K562 (cell line): Measurements from ENCODE around the gene DTNA. TPM values are rescaled to one million over a fixed set of nuclear protein-coding genes. Genes with fewer than 3 reads are reported as not detected.

Experiments used
- ATF2 ChIP-seq: sonication (generic); formaldehyde crosslinking; IDR thresholded peaks from 2 replicates; pipeline ENCODE4 v1.8.1; 2022; ENCODE audit warnings: missing genetic modification reagents
- CHCHD3 ChIP-seq: fragments of 250-450 bp; sonication (Bioruptor Pico); IDR thresholded peaks from 2 replicates; pipeline ENCODE4 v2.1.2; 2022; ENCODE audit warnings: mild to moderate bottlenecking
- HMBOX1 ChIP-seq: sonication (generic); IDR thresholded peaks from 2 replicates; pipeline ENCODE4 v1.6.1; 2016
- SP2 ChIP-seq: IDR thresholded peaks from 2 replicates; pipeline ENCODE4 v1.6.1; 2011; ENCODE audit warnings: mild to moderate bottlenecking, low read depth, low read length, moderate library complexity; ENCODE audit not compliant: poor library complexity, severe bottlenecking; ENCODE audit errors: extremely low read depth
- ZC3H4 ChIP-seq: sonication (generic); formaldehyde crosslinking; IDR thresholded peaks from 2 replicates; pipeline ENCODE4 v1.9.0; 2021; ENCODE audit warnings: missing genetic modification reagents, borderline replicate concordance
- ZNF644 ChIP-seq: fragments of 200-800 bp; sonication (Bioruptor generic); IDR thresholded peaks from 2 replicates; pipeline ENCODE4 v1.6.1; 2016; ENCODE audit warnings: low read depth, missing genetic modification characterization, missing compliant biosample characterization
- polyA plus RNA-seq, 8 experiments: library from polyadenylated mRNA; depleted of rRNA in 4 of 8; stranded (reverse) in 5 of 8; unstranded in 3 of 8; fragments of >200 nt; fragmentation: Nextera tagmentation in 2 of 8; fragmentation: Illumina TruSeq in 1 of 8; extraction: Ambion mirVana in 2 of 8; extraction: Trizol in 1 of 8; gene quantifications; 2 replicates each; pipeline versions ENCODE4 v1.2.1 to v1.2.3, GENCODE V29; 2011 to 2014; ENCODE audit warnings: inconsistent platforms in 1 of 8, missing spikeins in 1 of 8
- total RNA-seq, 7 experiments: library from RNA; depleted of rRNA in 6 of 7; stranded (reverse); fragments of >200 nt in 6 of 7; fragmentation: Illumina TruSeq in 2 of 7; extraction: Trizol in 2 of 7; gene quantifications; 2 replicates each; pipeline versions ENCODE4 v1.2.1 to v1.2.3, GENCODE V29; 2011 to 2021; ENCODE audit warnings: low replicate concordance in 1 of 7
- TF ChIP-seq, protein P1 (sequence below): fragments of 200-600 bp; sonication (generic); IDR thresholded peaks from one replicate; pipeline ENCODE4 v1.6.1; 2012; ENCODE audit warnings: mild to moderate bottlenecking, low read depth, low read length, inconsistent platforms
- TF ChIP-seq, protein P2 (sequence below): fragments of 250-450 bp; sonication (Bioruptor Pico); IDR thresholded peaks from 2 replicates; pipeline ENCODE4 v1.5.0; 2021; ENCODE audit warnings: mild to moderate bottlenecking, moderate library complexity

DTNA gene
- total and polyA plus RNA-seq, 9 of the 15 experiments (the other 6 are each of a cell fraction or from before 2014, with no cell fraction given) = 0.07 to 2.4 (median 0.22) TPM; not detected in 2

DNA sequence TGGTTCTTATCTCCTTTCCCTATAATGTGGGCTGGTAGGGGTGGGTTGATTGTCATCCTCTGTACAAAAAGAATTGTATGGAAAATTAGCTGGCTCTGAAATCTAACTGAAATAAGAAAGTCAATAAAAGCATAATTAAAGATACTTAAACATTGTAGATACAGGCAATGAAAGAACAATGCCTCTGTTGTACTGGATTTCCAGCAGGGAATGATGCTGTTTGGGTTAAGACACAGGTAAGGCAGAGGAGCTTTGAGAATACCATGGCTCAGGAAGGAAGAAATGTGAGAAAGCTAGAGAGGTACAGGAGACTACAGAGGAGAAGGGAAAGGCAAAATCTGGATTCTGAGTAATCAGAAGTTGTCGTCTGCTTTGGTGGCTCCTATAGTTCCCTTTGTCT lies 10.1 kb downstream of the DTNA start (continued):
- TF ChIP-seq, protein P1, sequence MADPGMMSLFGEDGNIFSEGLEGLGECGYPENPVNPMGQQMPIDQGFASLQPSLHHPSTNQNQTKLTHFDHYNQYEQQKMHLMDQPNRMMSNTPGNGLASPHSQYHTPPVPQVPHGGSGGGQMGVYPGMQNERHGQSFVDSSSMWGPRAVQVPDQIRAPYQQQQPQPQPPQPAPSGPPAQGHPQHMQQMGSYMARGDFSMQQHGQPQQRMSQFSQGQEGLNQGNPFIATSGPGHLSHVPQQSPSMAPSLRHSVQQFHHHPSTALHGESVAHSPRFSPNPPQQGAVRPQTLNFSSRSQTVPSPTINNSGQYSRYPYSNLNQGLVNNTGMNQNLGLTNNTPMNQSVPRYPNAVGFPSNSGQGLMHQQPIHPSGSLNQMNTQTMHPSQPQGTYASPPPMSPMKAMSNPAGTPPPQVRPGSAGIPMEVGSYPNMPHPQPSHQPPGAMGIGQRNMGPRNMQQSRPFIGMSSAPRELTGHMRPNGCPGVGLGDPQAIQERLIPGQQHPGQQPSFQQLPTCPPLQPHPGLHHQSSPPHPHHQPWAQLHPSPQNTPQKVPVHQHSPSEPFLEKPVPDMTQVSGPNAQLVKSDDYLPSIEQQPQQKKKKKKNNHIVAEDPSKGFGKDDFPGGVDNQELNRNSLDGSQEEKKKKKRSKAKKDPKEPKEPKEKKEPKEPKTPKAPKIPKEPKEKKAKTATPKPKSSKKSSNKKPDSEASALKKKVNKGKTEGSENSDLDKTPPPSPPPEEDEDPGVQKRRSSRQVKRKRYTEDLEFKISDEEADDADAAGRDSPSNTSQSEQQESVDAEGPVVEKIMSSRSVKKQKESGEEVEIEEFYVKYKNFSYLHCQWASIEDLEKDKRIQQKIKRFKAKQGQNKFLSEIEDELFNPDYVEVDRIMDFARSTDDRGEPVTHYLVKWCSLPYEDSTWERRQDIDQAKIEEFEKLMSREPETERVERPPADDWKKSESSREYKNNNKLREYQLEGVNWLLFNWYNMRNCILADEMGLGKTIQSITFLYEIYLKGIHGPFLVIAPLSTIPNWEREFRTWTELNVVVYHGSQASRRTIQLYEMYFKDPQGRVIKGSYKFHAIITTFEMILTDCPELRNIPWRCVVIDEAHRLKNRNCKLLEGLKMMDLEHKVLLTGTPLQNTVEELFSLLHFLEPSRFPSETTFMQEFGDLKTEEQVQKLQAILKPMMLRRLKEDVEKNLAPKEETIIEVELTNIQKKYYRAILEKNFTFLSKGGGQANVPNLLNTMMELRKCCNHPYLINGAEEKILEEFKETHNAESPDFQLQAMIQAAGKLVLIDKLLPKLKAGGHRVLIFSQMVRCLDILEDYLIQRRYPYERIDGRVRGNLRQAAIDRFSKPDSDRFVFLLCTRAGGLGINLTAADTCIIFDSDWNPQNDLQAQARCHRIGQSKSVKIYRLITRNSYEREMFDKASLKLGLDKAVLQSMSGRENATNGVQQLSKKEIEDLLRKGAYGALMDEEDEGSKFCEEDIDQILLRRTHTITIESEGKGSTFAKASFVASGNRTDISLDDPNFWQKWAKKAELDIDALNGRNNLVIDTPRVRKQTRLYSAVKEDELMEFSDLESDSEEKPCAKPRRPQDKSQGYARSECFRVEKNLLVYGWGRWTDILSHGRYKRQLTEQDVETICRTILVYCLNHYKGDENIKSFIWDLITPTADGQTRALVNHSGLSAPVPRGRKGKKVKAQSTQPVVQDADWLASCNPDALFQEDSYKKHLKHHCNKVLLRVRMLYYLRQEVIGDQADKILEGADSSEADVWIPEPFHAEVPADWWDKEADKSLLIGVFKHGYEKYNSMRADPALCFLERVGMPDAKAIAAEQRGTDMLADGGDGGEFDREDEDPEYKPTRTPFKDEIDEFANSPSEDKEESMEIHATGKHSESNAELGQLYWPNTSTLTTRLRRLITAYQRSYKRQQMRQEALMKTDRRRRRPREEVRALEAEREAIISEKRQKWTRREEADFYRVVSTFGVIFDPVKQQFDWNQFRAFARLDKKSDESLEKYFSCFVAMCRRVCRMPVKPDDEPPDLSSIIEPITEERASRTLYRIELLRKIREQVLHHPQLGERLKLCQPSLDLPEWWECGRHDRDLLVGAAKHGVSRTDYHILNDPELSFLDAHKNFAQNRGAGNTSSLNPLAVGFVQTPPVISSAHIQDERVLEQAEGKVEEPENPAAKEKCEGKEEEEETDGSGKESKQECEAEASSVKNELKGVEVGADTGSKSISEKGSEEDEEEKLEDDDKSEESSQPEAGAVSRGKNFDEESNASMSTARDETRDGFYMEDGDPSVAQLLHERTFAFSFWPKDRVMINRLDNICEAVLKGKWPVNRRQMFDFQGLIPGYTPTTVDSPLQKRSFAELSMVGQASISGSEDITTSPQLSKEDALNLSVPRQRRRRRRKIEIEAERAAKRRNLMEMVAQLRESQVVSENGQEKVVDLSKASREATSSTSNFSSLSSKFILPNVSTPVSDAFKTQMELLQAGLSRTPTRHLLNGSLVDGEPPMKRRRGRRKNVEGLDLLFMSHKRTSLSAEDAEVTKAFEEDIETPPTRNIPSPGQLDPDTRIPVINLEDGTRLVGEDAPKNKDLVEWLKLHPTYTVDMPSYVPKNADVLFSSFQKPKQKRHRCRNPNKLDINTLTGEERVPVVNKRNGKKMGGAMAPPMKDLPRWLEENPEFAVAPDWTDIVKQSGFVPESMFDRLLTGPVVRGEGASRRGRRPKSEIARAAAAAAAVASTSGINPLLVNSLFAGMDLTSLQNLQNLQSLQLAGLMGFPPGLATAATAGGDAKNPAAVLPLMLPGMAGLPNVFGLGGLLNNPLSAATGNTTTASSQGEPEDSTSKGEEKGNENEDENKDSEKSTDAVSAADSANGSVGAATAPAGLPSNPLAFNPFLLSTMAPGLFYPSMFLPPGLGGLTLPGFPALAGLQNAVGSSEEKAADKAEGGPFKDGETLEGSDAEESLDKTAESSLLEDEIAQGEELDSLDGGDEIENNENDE = no peak
- TF ChIP-seq ZC3H4 (CRISPR knock-in tag) (no peak), SP2 (no peak), CHCHD3 (CRISPR knock-in tag) (no peak), HMBOX1 (no peak), ZNF644 (no peak), ATF2 (CRISPR knock-in tag) (no peak)
- TF ChIP-seq, protein P2, sequence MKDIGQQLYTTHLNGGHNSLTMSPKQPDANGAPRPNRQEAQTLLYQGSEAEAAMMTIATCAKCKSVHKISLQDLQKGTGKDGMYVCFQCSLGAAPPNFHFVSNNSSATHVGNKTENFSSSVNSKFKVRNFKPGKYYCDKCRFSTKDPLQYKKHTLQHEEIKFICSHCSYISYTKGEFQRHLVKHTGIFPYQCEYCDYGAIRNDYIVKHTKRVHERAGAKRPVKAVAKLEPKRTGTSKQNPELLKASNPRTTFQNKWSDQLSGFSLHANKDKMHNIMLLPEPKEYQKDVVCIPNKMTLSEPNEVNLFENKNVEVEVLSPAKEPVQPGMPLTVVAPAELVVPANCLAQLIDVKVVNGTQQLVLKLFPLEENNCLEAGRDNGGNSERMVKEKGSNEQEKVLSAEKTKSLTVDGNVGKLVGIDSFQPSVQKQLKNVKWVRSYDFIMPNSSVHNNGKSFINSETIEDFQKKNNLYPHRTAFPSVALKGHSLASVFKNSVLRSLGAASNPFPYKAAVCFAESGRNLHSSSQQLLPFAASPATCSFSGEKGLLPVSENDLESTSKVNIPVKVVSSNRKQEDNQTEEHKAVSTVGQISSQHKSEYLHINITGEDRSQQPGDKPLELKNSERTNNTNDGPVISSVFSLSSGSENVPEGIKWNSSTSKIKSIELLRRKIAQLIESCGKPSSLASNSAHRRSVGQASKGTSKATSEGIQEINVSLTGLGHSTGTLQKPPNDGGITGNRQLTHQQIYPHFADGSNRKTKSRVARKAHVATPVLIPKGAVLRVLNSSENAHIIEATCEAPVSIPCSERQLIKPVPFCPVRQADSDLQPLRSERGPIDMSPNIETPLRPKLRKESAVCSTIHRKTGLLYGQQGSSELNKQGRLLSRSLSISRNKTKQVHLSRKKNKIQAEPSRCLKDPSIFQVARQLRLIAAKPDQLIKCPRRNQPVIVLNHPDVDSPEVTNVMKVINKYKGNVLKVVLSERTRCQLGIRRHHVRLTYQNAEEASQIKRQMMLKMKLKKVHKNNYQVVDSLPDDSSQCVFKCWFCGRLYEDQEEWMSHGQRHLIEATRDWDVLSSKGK (CRISPR knock-in tag) = no peak
- TF ChIP-seq, all 486 proteins: peak for 0
